ENCODE results near the gene PKNOX2. TPM values are rescaled to one million over a fixed set of nuclear protein-coding genes. Genes with fewer than 3 reads are reported as not detected.

Gene PKNOX2
- total and polyA plus RNA-seq, 4 donors, result 0.14 to 0.29 (median 0.24) TPM

DNA sequence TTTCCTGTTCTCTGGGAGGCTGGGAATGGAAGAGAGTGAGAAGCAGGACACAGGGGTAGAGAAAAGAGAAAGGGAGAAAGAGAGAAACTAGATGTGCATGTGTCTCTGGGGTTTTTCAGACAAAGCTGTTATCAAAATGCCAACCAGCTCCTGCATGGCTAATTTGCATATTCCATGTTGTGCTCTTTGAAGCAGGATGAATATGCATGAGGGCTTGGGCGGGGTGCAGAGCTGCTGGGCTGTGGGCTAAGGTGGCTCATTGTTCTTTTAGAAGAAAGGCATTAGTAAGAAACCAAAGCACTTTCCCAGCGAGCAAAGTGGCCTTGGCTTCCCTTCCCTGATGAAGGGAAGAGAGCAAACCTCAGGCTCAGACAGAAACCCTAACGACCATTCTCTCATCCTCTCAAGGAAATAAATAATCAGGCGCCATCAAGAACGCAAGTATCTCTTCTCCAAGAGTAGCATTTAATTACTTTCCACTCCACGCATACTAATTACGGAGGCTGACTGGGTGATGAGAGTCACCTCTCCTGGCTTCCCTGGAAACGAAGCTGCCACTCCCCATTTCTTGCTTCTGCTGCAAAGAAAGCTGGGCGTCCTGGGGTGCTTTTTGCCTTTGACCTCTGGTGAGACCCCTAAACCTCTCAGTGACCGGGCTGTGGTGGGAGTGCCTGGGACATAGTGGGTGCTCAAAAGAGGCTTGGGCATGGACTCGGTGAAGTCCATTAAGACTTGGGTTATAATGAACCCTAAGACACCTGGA is 277.3 kb downstream of the PKNOX2 start:
- no peaks in the 10 kb centered on the region for H3K9me3 ChIP-seq (ENCODE audit: control insufficient read depth in 4 of 4, low read length in 3 of 4)
- no peaks in the 10 kb centered on the region for H3K36me3 ChIP-seq (ENCODE audit: control insufficient read depth in 4 of 4, insufficient read depth in 3 of 4, low read depth in 1 of 4, low read length in 3 of 4)
- DNase-seq (ENCODE audit: low spot score), result no peak
- H3K27me3 ChIP-seq (ENCODE audit: control insufficient read depth in 4 of 4, insufficient read depth in 4 of 4, low read length in 3 of 4), result no peaks in the 10 kb centered on the region
- no peak overlapping the region for H3K9ac ChIP-seq (ENCODE audit: low read depth in 1 of 2, low read length in 2 of 2)
- H3K4me1 ChIP-seq (ENCODE audit: control insufficient read depth in 4 of 4, insufficient read depth in 4 of 4, low read length in 3 of 4), result peaks cover 0 to 3% (median 0%) of the 10 kb centered on the region in 4 donors
- WGBS, result 61% methylated on average over 11 of the region's 11 CpGs
- H3K27ac ChIP-seq (ENCODE audit: low read depth in 1 of 2, low read length in 2 of 2), result no peak overlapping the region
- H3K4me3 ChIP-seq (ENCODE audit: low read depth in 1 of 3, low read length in 3 of 3), result no peak overlapping the region
- TF ChIP-seq TAF1 (conservative IDR thresholded peaks at IDR 0.05) (no peak), HNF4G (IDR thresholded peaks at IDR 0.05) (no peak), REST (IDR thresholded peaks at IDR 0.05) (no peak), RXRA (IDR thresholded peaks at IDR 0.05) (no peak), JUND (IDR thresholded peaks at IDR 0.05) (no peak), RAD21 (IDR thresholded peaks at IDR 0.05) (no peak), NR2F2 (IDR thresholded peaks at IDR 0.05) (no peak), ATF3 (IDR thresholded peaks at IDR 0.05) (no peak), HNF4A (conservative IDR thresholded peaks at IDR 0.05) (no peak), FOXA1 (IDR thresholded peaks at IDR 0.05) (no peak), FOXA2 (IDR thresholded peaks at IDR 0.05) (no peak), SP1 (IDR thresholded peaks at IDR 0.05) (no peak), GABPA (IDR thresholded peaks at IDR 0.05 in 1 of 2, conservative IDR thresholded peaks at IDR 0.05 in 1 of 2) (no peak), YY1 (IDR thresholded peaks at IDR 0.05) (no peak), EGR1 (IDR thresholded peaks at IDR 0.05; ENCODE audit: low read depth in 2 of 2) (no peak)
- TF ChIP-seq, protein P1, sequence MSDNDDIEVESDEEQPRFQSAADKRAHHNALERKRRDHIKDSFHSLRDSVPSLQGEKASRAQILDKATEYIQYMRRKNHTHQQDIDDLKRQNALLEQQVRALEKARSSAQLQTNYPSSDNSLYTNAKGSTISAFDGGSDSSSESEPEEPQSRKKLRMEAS (IDR thresholded peaks at IDR 0.05), result no peak

GRCh38 chr11:125442946-125443345 is 278.4 kb downstream of the PKNOX2 start:
- DNase-seq (ENCODE audit: low spot score), result no peak
- no peak overlapping the region for H3K27ac ChIP-seq (ENCODE audit: low read depth in 1 of 2, low read length in 2 of 2)
- H3K36me3 ChIP-seq (ENCODE audit: control insufficient read depth in 4 of 4, insufficient read depth in 3 of 4, low read depth in 1 of 4, low read length in 3 of 4), result no peaks in the 10 kb centered on the region
- no peaks in the 10 kb centered on the region for H3K9me3 ChIP-seq (ENCODE audit: control insufficient read depth in 4 of 4, low read length in 3 of 4)
- H3K9ac ChIP-seq (ENCODE audit: low read depth in 1 of 2, low read length in 2 of 2), result no peak overlapping the region
- no peak overlapping the region for H3K4me3 ChIP-seq (ENCODE audit: low read depth in 1 of 3, low read length in 3 of 3)
- no peaks in the 10 kb centered on the region for H3K27me3 ChIP-seq (ENCODE audit: control insufficient read depth in 4 of 4, insufficient read depth in 4 of 4, low read length in 3 of 4)
- peaks cover 0 to 3% (median 0%) of the 10 kb centered on the region in 4 donors for H3K4me1 ChIP-seq (ENCODE audit: control insufficient read depth in 4 of 4, insufficient read depth in 4 of 4, low read length in 3 of 4)
- no peak for TF ChIP-seq ZBTB33 (IDR thresholded peaks at IDR 0.05)
- TF ChIP-seq RXRA (IDR thresholded peaks at IDR 0.05), result no peak
- TF ChIP-seq EGR1 (IDR thresholded peaks at IDR 0.05; ENCODE audit: low read depth in 2 of 2), result no peak
- TF ChIP-seq GABPA (IDR thresholded peaks at IDR 0.05 in 1 of 2, conservative IDR thresholded peaks at IDR 0.05 in 1 of 2), result no peak
- TF ChIP-seq RAD21 (IDR thresholded peaks at IDR 0.05), result no peak
- 93% methylated on average over 6 of the region's 6 CpGs for WGBS
